OCI-LY1 (cell line): ENCODE results near the gene NPW.

Source experiments
- H2AFZ ChIP-seq: fragments of 200-600 bp; sonication (generic), shearing (Covaris generic); 2 replicates; pipeline ENCODE4 v1.6.0; 2014; ENCODE audit warnings: antibody characterized with exemption, mild to moderate bottlenecking, low read length
- H3F3A ChIP-seq: fragments of 200-600 bp; sonication (generic), shearing (Covaris generic); 2 replicates; pipeline ENCODE4 v1.6.0; 2014; ENCODE audit warnings: mild to moderate bottlenecking, antibody characterized with exemption, low read length, moderate library complexity; ENCODE audit not compliant: insufficient read depth
- H3K27ac ChIP-seq: fragments of 200-600 bp; sonication (generic); 2 replicates; pipeline ENCODE4 v1.5.1; 2014; ENCODE audit warnings: low read length, mixed run types, mild to moderate bottlenecking, low read depth; ENCODE audit not compliant: poor library complexity, severe bottlenecking
- H3K27me3 ChIP-seq: fragments of 200-600 bp; sonication (generic); 2 replicates; pipeline ENCODE4 v1.6.0; 2014; ENCODE audit warnings: antibody characterized with exemption, mild to moderate bottlenecking, low read length, moderate library complexity; ENCODE audit not compliant: insufficient read depth
- H3K36me3 ChIP-seq: fragments of 200-600 bp; sonication (generic); 2 replicates; pipeline ENCODE4 v1.6.1; 2014; ENCODE audit warnings: mild to moderate bottlenecking, antibody characterized with exemption, low read length, moderate library complexity, mixed read lengths; ENCODE audit not compliant: insufficient read depth
- H3K4me1 ChIP-seq: fragments of 200-600 bp; sonication (generic); 2 replicates; pipeline ENCODE4 v1.5.1; 2014; ENCODE audit warnings: mild to moderate bottlenecking, low read length, moderate library complexity; ENCODE audit not compliant: insufficient read depth, severe bottlenecking
- H3K4me2 ChIP-seq: fragments of 200-600 bp; sonication (generic), shearing (Covaris generic); 2 replicates; pipeline ENCODE4 v1.6.1; 2014; ENCODE audit warnings: low read length
- H3K4me3 ChIP-seq: fragments of 200-600 bp; sonication (generic); 2 replicates; pipeline ENCODE4 v1.5.1; 2014; ENCODE audit warnings: low read length, low read depth, mild to moderate bottlenecking, mixed read lengths; ENCODE audit not compliant: poor library complexity, severe bottlenecking
- H3K79me2 ChIP-seq: fragments of 200-600 bp; shearing (Covaris generic); 2 replicates; pipeline ENCODE4 v1.6.1; 2016; ENCODE audit warnings: mixed run types, low read length, mixed read lengths; ENCODE audit not compliant: insufficient read depth
- H3K9ac ChIP-seq: fragments of 200-600 bp; sonication (generic), shearing (Covaris generic); 2 replicates; pipeline ENCODE4 v1.6.1; 2014; ENCODE audit warnings: mild to moderate bottlenecking, low read length, mixed read lengths
- H3K9me2 ChIP-seq: fragments of 200-600 bp; sonication (generic), shearing (Covaris generic); 2 replicates; pipeline ENCODE4 v1.6.1; 2014; ENCODE audit warnings: low read depth, mild to moderate bottlenecking, low read length, mixed read lengths
- H3K9me3 ChIP-seq: fragments of 200-600 bp; shearing (Covaris generic); 2 replicates; pipeline ENCODE4 v1.6.1; 2014; ENCODE audit warnings: low read length, mixed read lengths
- H4K20me1 ChIP-seq: fragments of 200-600 bp; sonication (generic), shearing (Covaris generic); 2 replicates; pipeline ENCODE4 v1.6.0; 2016; ENCODE audit warnings: mild to moderate bottlenecking, low read length; ENCODE audit not compliant: insufficient read depth
- CTCF ChIP-seq: fragments of 200-600 bp; sonication (generic), shearing (Covaris generic); IDR thresholded peaks from 2 replicates; pipeline ENCODE4 v1.5.1; 2017; ENCODE audit warnings: mild to moderate bottlenecking, antibody characterized with exemption, low read length, moderate library complexity, mixed read lengths
- EZH2 ChIP-seq: fragments of 200-600 bp; sonication (generic), shearing (Covaris generic); IDR thresholded peaks from 2 replicates; pipeline ENCODE4 v1.8.0; 2017; ENCODE audit warnings: borderline replicate concordance, mixed run types, mild to moderate bottlenecking, antibody characterized with exemption, low read length, moderate library complexity, mixed read lengths

The NPW gene

GRCh38 chr16:1993731-1994131 is 25.9 kb upstream of the NPW start:
- Histone ChIP-seq H3K79me2 (no peaks in the 10 kb centered on the region), H3K4me3 (no peak overlapping the region), H3F3A (no peaks in the 10 kb centered on the region; the same call in 1 of the 2 replicates), H3K36me3 (peaks cover 26% of the 10 kb centered on the region), H4K20me1 (no peaks in the 10 kb centered on the region), H3K27ac (peak overlapping the region; percentile 70), H3K27me3 (peaks cover 6% of the 10 kb centered on the region; the same call in 1 of the 2 replicates), H3K4me1 (peaks cover 29% of the 10 kb centered on the region), H3K4me2 (no peak overlapping the region), H3K9me2 (no peaks in the 10 kb centered on the region), H3K9ac (no peak overlapping the region; the same call in 1 of the 2 replicates), H3K9me3 (no peaks in the 10 kb centered on the region), H2AFZ (no peak overlapping the region)
- no peak for TF ChIP-seq EZH2
- TF ChIP-seq CTCF, result no peak

GRCh38 chr16:1997494-1998359 is 21.9 kb upstream of the NPW start:
- peaks cover 66% of the 10 kb centered on the region for H3K36me3 ChIP-seq
- no peak overlapping the region for H3K9ac ChIP-seq
- no peaks in the 10 kb centered on the region for H3K9me2 ChIP-seq
- H4K20me1 ChIP-seq, result no peaks in the 10 kb centered on the region
- H3K4me2 ChIP-seq, result no peak overlapping the region
- H3F3A ChIP-seq, result no peaks in the 10 kb centered on the region
- no peaks in the 10 kb centered on the region for H3K79me2 ChIP-seq
- no peak overlapping the region for H2AFZ ChIP-seq
- no peaks in the 10 kb centered on the region for H3K9me3 ChIP-seq
- H3K4me1 ChIP-seq, result peaks cover 11% of the 10 kb centered on the region
- no peak overlapping the region for H3K4me3 ChIP-seq
- TF ChIP-seq CTCF, result no peak
- no peaks in the 10 kb centered on the region for H3K27me3 ChIP-seq
- H3K27ac ChIP-seq, result no peak overlapping the region

GRCh38 chr16:1998360-1998835 is 21.2 kb upstream of the NPW start:
- TF ChIP-seq EZH2 (no peak), CTCF (no peak)
- no peak overlapping the region for H3K4me2 ChIP-seq
- H4K20me1 ChIP-seq, result no peaks in the 10 kb centered on the region
- no peak overlapping the region for H2AFZ ChIP-seq
- no peaks in the 10 kb centered on the region for H3K9me3 ChIP-seq
- H3K27ac ChIP-seq, result no peak overlapping the region
- H3F3A ChIP-seq, result no peaks in the 10 kb centered on the region
- peaks cover 72% of the 10 kb centered on the region for H3K36me3 ChIP-seq
- no peak overlapping the region for H3K4me3 ChIP-seq
- no peak overlapping the region for H3K9ac ChIP-seq
- no peaks in the 10 kb centered on the region for H3K79me2 ChIP-seq
- H3K27me3 ChIP-seq, result no peaks in the 10 kb centered on the region
- peaks cover 8% of the 10 kb centered on the region for H3K4me1 ChIP-seq
- H3K9me2 ChIP-seq, result no peaks in the 10 kb centered on the region
